Smooth muscle cell (in vitro differentiated cells): ENCODE measurements around the gene SURF6. TPM values are rescaled to one million over a fixed set of nuclear protein-coding genes. Genes with fewer than 3 reads are reported as not detected.

Experiments
- DNase-seq: peaks from one replicate; lab custom pipeline; 2025; ENCODE audit not compliant: unreplicated experiment; lab: John Stamatoyannopoulos, UW
- H2AFZ ChIP-seq: fragments of 200-600 bp; sonication (generic); 2 replicates; pipeline ENCODE4 v1.6.0; 2016; ENCODE audit warnings: antibody characterized with exemption, low read depth, mild to moderate bottlenecking
- H3F3A ChIP-seq: fragments of 200-600 bp; sonication (generic); 2 replicates; pipeline ENCODE4 v1.6.0; 2017; ENCODE audit warnings: antibody characterized with exemption, low read depth
- H3K27ac ChIP-seq: fragments of 200-600 bp; sonication (generic); 2 replicates; pipeline ENCODE4 v1.5.1; 2016; ENCODE audit warnings: low read depth, mild to moderate bottlenecking
- H3K27me3 ChIP-seq: fragments of 200-600 bp; sonication (generic); 2 replicates; pipeline ENCODE4 v1.6.1; 2016; ENCODE audit warnings: low read depth, mild to moderate bottlenecking
- H3K36me3 ChIP-seq: fragments of 200-600 bp; sonication (generic); 2 replicates; pipeline ENCODE4 v1.5.1; 2016; ENCODE audit warnings: low read depth
- H3K4me1 ChIP-seq: fragments of 200-600 bp; sonication (generic); 2 replicates; pipeline ENCODE4 v1.5.1; 2016; ENCODE audit warnings: low read depth
- H3K4me2 ChIP-seq: fragments of 200-600 bp; sonication (generic); 2 replicates; pipeline ENCODE4 v1.6.0; 2016; ENCODE audit warnings: mild to moderate bottlenecking
- H3K4me3 ChIP-seq: fragments of 200-600 bp; sonication (generic); 2 replicates; pipeline ENCODE4 v1.5.1; 2016; ENCODE audit warnings: mild to moderate bottlenecking
- H3K79me2 ChIP-seq: fragments of 200-600 bp; sonication (generic); 2 replicates; pipeline ENCODE4 v1.6.0; 2016; ENCODE audit warnings: low read depth, mild to moderate bottlenecking
- H3K9ac ChIP-seq: fragments of 200-600 bp; sonication (generic); 2 replicates; pipeline ENCODE4 v1.6.0; 2016; ENCODE audit warnings: low read depth
- H3K9me3 ChIP-seq: fragments of 200-600 bp; sonication (generic); replicated peaks from 2 replicates; pipeline ENCODE4 v1.5.1; 2016; ENCODE audit warnings: low read depth
- H4K20me1 ChIP-seq: fragments of 200-600 bp; sonication (generic); 2 replicates; pipeline ENCODE4 v1.6.0; 2016; ENCODE audit warnings: low read depth
- CTCF ChIP-seq: fragments of 200-600 bp; sonication (generic); IDR thresholded peaks from 2 replicates; pipeline ENCODE4 v1.5.1; 2017; ENCODE audit warnings: borderline replicate concordance, mild to moderate bottlenecking, antibody characterized with exemption; ENCODE audit not compliant: insufficient read depth, poor library complexity, severe bottlenecking
- WGBS: methylation state at CpG from one replicate; pipeline ENCODE4 v1.1.7; 2016; ENCODE audit warnings: low lambda C conversion rate; 5-methylcytosine and 5-hydroxymethylcytosine counted together
- polyA plus RNA-seq: library from polyadenylated mRNA; unstranded; fragments of >200 nt; fragmentation: Nextera tagmentation; extraction: Ambion mirVana; gene quantifications from 2 replicates; pipeline ENCODE4 v1.2.1, GENCODE V29; 2016
- total RNA-seq: library from RNA; depleted of rRNA; stranded (reverse); fragments of >200 nt; gene quantifications from 2 replicates; pipeline ENCODE4 v1.2.3, GENCODE V29; 2014

The SURF6 gene
- total and polyA plus RNA-seq, 2 experiments from 2014 or later, result 8.1 to 17.8 TPM

DNA sequence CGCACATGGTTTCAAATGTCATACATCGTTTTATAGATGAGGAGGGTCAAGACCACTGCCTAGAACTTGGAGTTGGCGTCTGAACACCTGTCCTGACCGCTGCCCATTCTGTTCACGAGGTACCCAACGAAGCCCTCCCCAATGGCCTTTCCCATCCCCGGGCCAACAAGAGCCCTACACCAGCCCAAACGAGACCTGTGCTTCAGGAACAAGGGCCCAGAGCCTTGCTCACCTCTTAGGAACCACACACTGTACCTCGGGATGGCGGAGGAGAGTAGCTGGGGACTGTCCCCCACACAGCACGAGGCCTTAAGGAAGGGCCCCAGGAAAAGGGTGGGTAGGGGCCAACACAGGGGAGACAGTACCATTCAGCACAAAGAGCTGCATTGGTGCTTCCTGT, 3.0 kb downstream of the SURF6 start:
- Histone ChIP-seq H4K20me1 (peaks cover 16% of the 10 kb centered on the region), H3K27me3 (no peaks in the 10 kb centered on the region), H3K27ac (no peak overlapping the region), H3K4me3 (no peak overlapping the region), H3K9ac (no peak overlapping the region), H3F3A (peaks cover 7% of the 10 kb centered on the region), H3K36me3 (no peaks in the 10 kb centered on the region), H3K4me1 (peaks cover 7% of the 10 kb centered on the region), H2AFZ (no peak overlapping the region), H3K79me2 (peaks cover 21% of the 10 kb centered on the region), H3K9me3 (no peaks in the 10 kb centered on the region), H3K4me2 (no peak overlapping the region)
- 96% methylated on average over 11 of the region's 11 CpGs for WGBS
- TF ChIP-seq CTCF, result no peak
- no peak for DNase-seq

DNA sequence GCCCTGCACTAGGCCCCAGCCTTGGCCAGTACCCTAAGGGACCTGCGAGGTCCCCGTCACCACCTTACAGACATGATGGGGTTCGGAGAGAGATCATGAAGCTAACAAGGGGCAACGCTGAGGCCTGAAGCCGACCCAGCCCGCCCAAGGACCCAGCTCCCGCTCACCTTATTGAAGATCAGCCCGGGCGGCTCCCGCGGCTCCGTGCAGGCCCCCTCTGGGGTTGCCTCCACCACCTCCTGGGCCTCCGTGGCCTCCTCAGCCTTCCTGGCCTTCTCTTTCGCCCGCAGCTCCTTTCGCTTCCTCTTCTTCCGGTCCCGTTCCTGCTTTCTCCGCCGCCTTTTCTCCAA, 3.6 kb downstream of the SURF6 start:
- H3K4me3 ChIP-seq, result no peak overlapping the region
- no peak overlapping the region for H3K9ac ChIP-seq
- no peak for DNase-seq
- peaks cover 7% of the 10 kb centered on the region for H3K4me1 ChIP-seq
- WGBS, result 91% methylated on average over 14 of the region's 20 CpGs
- H3K27ac ChIP-seq, result no peak overlapping the region
- H3K36me3 ChIP-seq, result no peaks in the 10 kb centered on the region
- no peaks in the 10 kb centered on the region for H3K27me3 ChIP-seq
- H2AFZ ChIP-seq, result no peak overlapping the region
- peaks cover 7% of the 10 kb centered on the region for H3F3A ChIP-seq
- TF ChIP-seq CTCF, result no peak
- H3K79me2 ChIP-seq, result peaks cover 21% of the 10 kb centered on the region
- H3K4me2 ChIP-seq, result no peak overlapping the region
- peaks cover 16% of the 10 kb centered on the region for H4K20me1 ChIP-seq
- no peaks in the 10 kb centered on the region for H3K9me3 ChIP-seq

DNA sequence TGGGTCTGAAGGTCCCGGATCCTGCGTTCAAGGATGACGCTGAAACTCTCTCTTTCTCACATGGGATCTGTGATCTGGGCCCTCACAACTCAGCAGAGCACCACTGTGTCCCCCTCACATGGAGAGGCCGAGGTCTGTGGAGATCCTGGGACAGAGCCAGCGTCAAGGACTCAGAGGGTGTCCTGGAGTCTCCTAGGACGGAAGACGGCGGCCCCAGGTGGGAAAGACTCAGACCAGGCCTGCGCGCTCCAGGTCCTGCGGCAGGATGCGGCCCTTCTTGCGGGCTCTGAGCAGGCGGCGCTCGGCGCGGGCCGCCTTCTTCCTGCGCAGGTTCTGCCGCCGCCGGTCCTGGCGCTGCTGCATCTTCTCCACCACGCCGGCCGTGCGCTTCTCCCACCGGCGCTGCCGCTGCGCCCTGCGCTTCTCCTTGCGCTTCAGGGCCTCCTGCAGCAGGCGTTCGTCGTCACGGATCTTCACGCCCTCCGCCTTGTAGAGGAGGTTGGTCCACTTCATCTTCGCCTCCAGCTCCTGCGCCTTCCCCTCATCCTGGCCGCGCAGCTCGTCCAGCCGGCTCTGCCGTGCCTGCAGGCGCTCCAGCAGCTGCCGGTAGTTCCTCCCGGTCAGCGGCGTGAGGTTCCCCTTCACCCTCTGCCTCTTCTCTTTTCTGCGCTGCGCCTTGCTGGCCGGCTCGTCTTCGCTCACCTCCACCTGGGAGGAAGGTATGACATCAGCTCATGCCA, 4.2 kb downstream of the SURF6 start:
- H3K9ac ChIP-seq, result no peak overlapping the region
- H3K4me1 ChIP-seq, result peaks cover 7% of the 10 kb centered on the region
- DNase-seq, result no peak
- WGBS, result 94% methylated on average over 53 of the region's 57 CpGs
- H3F3A ChIP-seq, result peaks cover 7% of the 10 kb centered on the region
- no peak overlapping the region for H3K4me2 ChIP-seq
- no peak overlapping the region for H3K4me3 ChIP-seq
- H3K9me3 ChIP-seq, result no peaks in the 10 kb centered on the region
- TF ChIP-seq CTCF, result no peak
- H3K36me3 ChIP-seq, result no peaks in the 10 kb centered on the region
- no peaks in the 10 kb centered on the region for H3K27me3 ChIP-seq
- no peak overlapping the region for H2AFZ ChIP-seq
- peaks cover 16% of the 10 kb centered on the region for H4K20me1 ChIP-seq
- H3K79me2 ChIP-seq, result peaks cover 21% of the 10 kb centered on the region
- H3K27ac ChIP-seq, result no peak overlapping the region

DNA sequence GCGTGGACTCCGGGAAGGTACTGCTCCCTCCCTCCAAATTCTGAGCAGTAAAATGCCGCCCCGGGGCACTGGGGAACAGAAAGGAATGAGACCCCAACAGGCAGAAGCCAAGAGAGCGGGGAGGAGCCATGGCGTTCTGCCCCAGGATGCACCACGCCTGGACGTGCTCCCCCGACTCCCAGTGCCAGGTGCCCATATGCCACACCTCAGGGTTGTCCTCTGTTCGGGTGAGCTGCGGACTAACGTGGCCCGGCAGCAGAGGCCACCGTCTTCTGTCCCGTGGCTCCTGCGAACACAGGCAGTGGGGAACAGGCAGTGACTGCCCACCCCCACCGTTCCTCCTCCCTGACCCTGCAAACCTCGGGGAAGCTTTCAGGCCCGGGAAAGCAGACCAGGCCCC, 4.8 kb downstream of the SURF6 start:
- Histone ChIP-seq H3K36me3 (no peaks in the 10 kb centered on the region), H3K4me1 (peaks cover 7% of the 10 kb centered on the region), H3K9me3 (no peaks in the 10 kb centered on the region), H3K4me2 (no peak overlapping the region), H4K20me1 (peaks cover 16% of the 10 kb centered on the region), H3K4me3 (no peak overlapping the region), H3K27ac (no peak overlapping the region), H2AFZ (no peak overlapping the region), H3K9ac (no peak overlapping the region), H3K27me3 (no peaks in the 10 kb centered on the region), H3F3A (peaks cover 7% of the 10 kb centered on the region), H3K79me2 (peaks cover 21% of the 10 kb centered on the region)
- 96% methylated on average over 19 of the region's 19 CpGs for WGBS
- no peak for TF ChIP-seq CTCF
- DNase-seq, result no peak
